SK-N-SH treated with all-trans-retinoic acid at 6 μM for 48 hours (cell line): Measurements from ENCODE around the gene GALNTL6.

Experiments used
- ATAC-seq: fragments of 200-7000 bp; cut with Tn5 transposase; 3 replicates; pipeline ENCODE4 v1.9.1; 2020; ENCODE audit warnings: mild to moderate bottlenecking, moderate library complexity
- ARNTL ChIP-seq: fragments of 450-650 bp; formaldehyde crosslinking; IDR thresholded peaks from 2 replicates; pipeline ENCODE4 v1.5.0; 2020; ENCODE audit warnings: low read depth, mild to moderate bottlenecking, moderate library complexity, borderline replicate concordance
- BACH2 ChIP-seq: fragments of 250-450 bp; sonication (Bioruptor Pico); IDR thresholded peaks from 2 replicates; pipeline ENCODE4 v1.9.0; 2021; ENCODE audit warnings: mild to moderate bottlenecking, borderline replicate concordance
- CREB5 ChIP-seq: fragments of 250-450 bp; sonication (Bioruptor Pico); IDR thresholded peaks from 2 replicates; pipeline ENCODE4 v1.5.1; 2020; ENCODE audit warnings: low read depth, mild to moderate bottlenecking, moderate library complexity
- CSDC2 ChIP-seq: fragments of 250-450 bp; sonication (Bioruptor Pico); IDR thresholded peaks from 2 replicates; pipeline ENCODE4 v1.5.0; 2020; ENCODE audit warnings: mild to moderate bottlenecking, moderate library complexity
- ESRRG ChIP-seq: fragments of 250-450 bp; sonication (Bioruptor Pico); IDR thresholded peaks from 2 replicates; pipeline ENCODE4 v1.6.1; 2021; ENCODE audit warnings: mild to moderate bottlenecking
- GLIS3 ChIP-seq: fragments of 250-450 bp; sonication (Bioruptor Pico); IDR thresholded peaks from 2 replicates; pipeline ENCODE4 v1.5.0; 2020; ENCODE audit warnings: mild to moderate bottlenecking, moderate library complexity
- ISL1 ChIP-seq: fragments of 250-450 bp; sonication (Bioruptor Pico); IDR thresholded peaks from 2 replicates; pipeline ENCODE4 v2.1.2; 2022; ENCODE audit warnings: mild to moderate bottlenecking, moderate library complexity
- OSR1 ChIP-seq: fragments of 250-450 bp; sonication (Bioruptor Pico); IDR thresholded peaks from 2 replicates; pipeline ENCODE4 v1.8.0; 2022; ENCODE audit warnings: moderate library complexity, mild to moderate bottlenecking, inconsistent platforms
- PATZ1 ChIP-seq: fragments of 250-450 bp; sonication (Bioruptor Pico); IDR thresholded peaks from 2 replicates; pipeline ENCODE4 v1.8.0; 2020; ENCODE audit warnings: mild to moderate bottlenecking, moderate library complexity, borderline replicate concordance
- PPARA ChIP-seq: fragments of 250-450 bp; sonication (Bioruptor Pico); IDR thresholded peaks from 2 replicates; pipeline ENCODE4 v1.5.0; 2020; ENCODE audit warnings: mild to moderate bottlenecking, borderline replicate concordance
- RARB ChIP-seq: fragments of 250-450 bp; sonication (Bioruptor Pico); IDR thresholded peaks from 2 replicates; pipeline ENCODE4 v1.8.0; 2021; ENCODE audit warnings: mild to moderate bottlenecking, moderate library complexity
- SNAI2 ChIP-seq: fragments of 250-450 bp; sonication (Bioruptor Pico); IDR thresholded peaks from 2 replicates; pipeline ENCODE4 v1.5.0; 2020; ENCODE audit warnings: mild to moderate bottlenecking, moderate library complexity
- TCF4 ChIP-seq: fragments of 250-450 bp; sonication (Bioruptor Pico); IDR thresholded peaks from 2 replicates; pipeline ENCODE4 v1.8.0; 2021; ENCODE audit warnings: mild to moderate bottlenecking, moderate library complexity, borderline replicate concordance
- TOX ChIP-seq: fragments of 250-450 bp; sonication (Bioruptor Pico); IDR thresholded peaks from 2 replicates; pipeline ENCODE4 v1.8.0; 2021; ENCODE audit warnings: mild to moderate bottlenecking, moderate library complexity, borderline replicate concordance
- ZC3H10 ChIP-seq: fragments of 250-450 bp; sonication (Bioruptor Pico); IDR thresholded peaks from 2 replicates; pipeline ENCODE4 v1.5.1; 2021; ENCODE audit warnings: mild to moderate bottlenecking, moderate library complexity
- ZFP3 ChIP-seq: fragments of 250-450 bp; sonication (Bioruptor Pico); IDR thresholded peaks from 2 replicates; pipeline ENCODE4 v1.5.0; 2020; ENCODE audit warnings: mild to moderate bottlenecking, moderate library complexity
- ZFP30 ChIP-seq: fragments of 450-650 bp; formaldehyde crosslinking; IDR thresholded peaks from 2 replicates; pipeline ENCODE4 v1.5.0; 2022; ENCODE audit warnings: mild to moderate bottlenecking, moderate library complexity
- ZNF565 ChIP-seq: fragments of 450-650 bp; formaldehyde crosslinking; conservative IDR thresholded peaks from 2 replicates; pipeline ENCODE4 v1.5.0; 2020; ENCODE audit warnings: low read depth, mild to moderate bottlenecking, moderate library complexity
- ZNF70 ChIP-seq: fragments of 450-650 bp; formaldehyde crosslinking; IDR thresholded peaks from 2 replicates; pipeline ENCODE4 v1.5.0; 2020; ENCODE audit warnings: mild to moderate bottlenecking, moderate library complexity
- ZNF8 ChIP-seq: fragments of 450-650 bp; formaldehyde crosslinking; IDR thresholded peaks from 2 replicates; pipeline ENCODE4 v1.5.0; 2020; ENCODE audit warnings: mild to moderate bottlenecking, moderate library complexity
- TF ChIP-seq, protein P1 (sequence below): fragments of 250-450 bp; sonication (Bioruptor Pico); IDR thresholded peaks from 2 replicates; pipeline ENCODE4 v1.5.1; 2021; ENCODE audit warnings: mild to moderate bottlenecking, moderate library complexity
- TF ChIP-seq, protein P2 (sequence below): fragments of 250-450 bp; sonication (Bioruptor Pico); IDR thresholded peaks from 2 replicates; pipeline ENCODE4 v1.5.0; 2020; ENCODE audit warnings: mild to moderate bottlenecking, moderate library complexity
- TF ChIP-seq, protein P3 (sequence below): fragments of 250-450 bp; sonication (Bioruptor Pico); IDR thresholded peaks from 2 replicates; pipeline ENCODE4 v1.8.0; 2021; ENCODE audit warnings: low read depth, mild to moderate bottlenecking, moderate library complexity, borderline replicate concordance

The GALNTL6 gene

GRCh38 chr4:172815499-172816164 lies 1002.4 kb downstream of the GALNTL6 start:
- ATAC-seq: no peak
- TF ChIP-seq OSR1 (CRISPR knock-in tag): no peak
- TF ChIP-seq PATZ1 (CRISPR knock-in tag): no peak
- TF ChIP-seq CSDC2 (CRISPR knock-in tag): no peak
- no peak for TF ChIP-seq ESRRG
- no peak for TF ChIP-seq TCF4 (CRISPR knock-in tag)
- TF ChIP-seq ZC3H10 (CRISPR knock-in tag): no peak
- TF ChIP-seq, protein P1, sequence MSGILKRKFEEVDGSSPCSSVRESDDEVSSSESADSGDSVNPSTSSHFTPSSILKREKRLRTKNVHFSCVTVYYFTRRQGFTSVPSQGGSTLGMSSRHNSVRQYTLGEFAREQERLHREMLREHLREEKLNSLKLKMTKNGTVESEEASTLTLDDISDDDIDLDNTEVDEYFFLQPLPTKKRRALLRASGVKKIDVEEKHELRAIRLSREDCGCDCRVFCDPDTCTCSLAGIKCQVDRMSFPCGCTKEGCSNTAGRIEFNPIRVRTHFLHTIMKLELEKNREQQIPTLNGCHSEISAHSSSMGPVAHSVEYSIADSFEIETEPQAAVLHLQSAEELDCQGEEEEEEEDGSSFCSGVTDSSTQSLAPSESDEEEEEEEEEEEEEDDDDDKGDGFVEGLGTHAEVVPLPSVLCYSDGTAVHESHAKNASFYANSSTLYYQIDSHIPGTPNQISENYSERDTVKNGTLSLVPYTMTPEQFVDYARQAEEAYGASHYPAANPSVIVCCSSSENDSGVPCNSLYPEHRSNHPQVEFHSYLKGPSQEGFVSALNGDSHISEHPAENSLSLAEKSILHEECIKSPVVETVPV (CRISPR knock-in tag): no peak
- no peak for TF ChIP-seq RARB
- TF ChIP-seq PPARA (CRISPR knock-in tag): no peak
- no peak for TF ChIP-seq ISL1 (CRISPR knock-in tag)
- TF ChIP-seq ZFP3 (CRISPR knock-in tag): no peak
- no peak for TF ChIP-seq ZFP30 (CRISPR knock-in tag)
- TF ChIP-seq, protein P2, sequence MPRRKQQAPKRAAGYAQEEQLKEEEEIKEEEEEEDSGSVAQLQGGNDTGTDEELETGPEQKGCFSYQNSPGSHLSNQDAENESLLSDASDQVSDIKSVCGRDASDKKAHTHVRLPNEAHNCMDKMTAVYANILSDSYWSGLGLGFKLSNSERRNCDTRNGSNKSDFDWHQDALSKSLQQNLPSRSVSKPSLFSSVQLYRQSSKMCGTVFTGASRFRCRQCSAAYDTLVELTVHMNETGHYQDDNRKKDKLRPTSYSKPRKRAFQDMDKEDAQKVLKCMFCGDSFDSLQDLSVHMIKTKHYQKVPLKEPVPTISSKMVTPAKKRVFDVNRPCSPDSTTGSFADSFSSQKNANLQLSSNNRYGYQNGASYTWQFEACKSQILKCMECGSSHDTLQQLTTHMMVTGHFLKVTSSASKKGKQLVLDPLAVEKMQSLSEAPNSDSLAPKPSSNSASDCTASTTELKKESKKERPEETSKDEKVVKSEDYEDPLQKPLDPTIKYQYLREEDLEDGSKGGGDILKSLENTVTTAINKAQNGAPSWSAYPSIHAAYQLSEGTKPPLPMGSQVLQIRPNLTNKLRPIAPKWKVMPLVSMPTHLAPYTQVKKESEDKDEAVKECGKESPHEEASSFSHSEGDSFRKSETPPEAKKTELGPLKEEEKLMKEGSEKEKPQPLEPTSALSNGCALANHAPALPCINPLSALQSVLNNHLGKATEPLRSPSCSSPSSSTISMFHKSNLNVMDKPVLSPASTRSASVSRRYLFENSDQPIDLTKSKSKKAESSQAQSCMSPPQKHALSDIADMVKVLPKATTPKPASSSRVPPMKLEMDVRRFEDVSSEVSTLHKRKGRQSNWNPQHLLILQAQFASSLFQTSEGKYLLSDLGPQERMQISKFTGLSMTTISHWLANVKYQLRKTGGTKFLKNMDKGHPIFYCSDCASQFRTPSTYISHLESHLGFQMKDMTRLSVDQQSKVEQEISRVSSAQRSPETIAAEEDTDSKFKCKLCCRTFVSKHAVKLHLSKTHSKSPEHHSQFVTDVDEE (CRISPR knock-in tag): no peak
- TF ChIP-seq TOX (CRISPR knock-in tag): no peak
- TF ChIP-seq BACH2 (CRISPR knock-in tag): no peak
- no peak for TF ChIP-seq ARNTL (CRISPR knock-in tag)
- TF ChIP-seq SNAI2 (CRISPR knock-in tag): no peak
- TF ChIP-seq GLIS3 (CRISPR knock-in tag): no peak
- no peak for TF ChIP-seq ZNF8 (CRISPR knock-in tag)

DNA sequence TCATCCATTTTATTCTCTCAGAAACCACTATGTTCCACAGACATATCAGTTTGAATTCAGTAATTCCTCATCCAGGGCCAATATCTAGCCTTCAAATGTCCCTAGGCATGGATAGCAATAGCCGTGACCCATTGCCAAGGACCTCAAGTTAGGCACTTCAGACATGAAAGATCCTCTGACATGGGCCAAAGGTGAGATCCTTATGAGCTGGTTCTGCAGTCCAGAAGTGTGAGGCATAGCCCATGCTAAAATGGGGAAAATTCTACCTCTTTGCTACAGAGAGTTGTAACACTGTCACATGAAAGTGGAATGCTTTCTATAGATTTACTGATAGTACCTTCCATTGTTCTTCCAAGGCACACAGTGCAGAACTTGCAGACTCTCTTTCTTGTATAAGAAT lies 1005.7 kb downstream of the GALNTL6 start:
- ATAC-seq: no peak
- TF ChIP-seq ZNF70 (CRISPR knock-in tag): no peak
- TF ChIP-seq PPARA (CRISPR knock-in tag): no peak
- TF ChIP-seq CREB5: no peak
- TF ChIP-seq GLIS3 (CRISPR knock-in tag): no peak
- no peak for TF ChIP-seq BACH2 (CRISPR knock-in tag)
- no peak for TF ChIP-seq ARNTL (CRISPR knock-in tag)
- no peak for TF ChIP-seq OSR1 (CRISPR knock-in tag)
- TF ChIP-seq, all 23 proteins: peak for 0

- TF ChIP-seq, protein P3, sequence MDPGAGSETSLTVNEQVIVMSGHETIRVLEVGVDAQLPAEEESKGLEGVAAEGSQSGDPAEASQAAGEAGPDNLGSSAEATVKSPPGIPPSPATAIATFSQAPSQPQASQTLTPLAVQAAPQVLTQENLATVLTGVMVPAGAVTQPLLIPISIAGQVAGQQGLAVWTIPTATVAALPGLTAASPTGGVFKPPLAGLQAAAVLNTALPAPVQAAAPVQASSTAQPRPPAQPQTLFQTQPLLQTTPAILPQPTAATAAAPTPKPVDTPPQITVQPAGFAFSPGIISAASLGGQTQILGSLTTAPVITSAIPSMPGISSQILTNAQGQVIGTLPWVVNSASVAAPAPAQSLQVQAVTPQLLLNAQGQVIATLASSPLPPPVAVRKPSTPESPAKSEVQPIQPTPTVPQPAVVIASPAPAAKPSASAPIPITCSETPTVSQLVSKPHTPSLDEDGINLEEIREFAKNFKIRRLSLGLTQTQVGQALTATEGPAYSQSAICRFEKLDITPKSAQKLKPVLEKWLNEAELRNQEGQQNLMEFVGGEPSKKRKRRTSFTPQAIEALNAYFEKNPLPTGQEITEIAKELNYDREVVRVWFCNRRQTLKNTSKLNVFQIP (CRISPR knock-in tag): no peak
- TF ChIP-seq, protein P2 (CRISPR knock-in tag): no peak
- TF ChIP-seq CSDC2 (CRISPR knock-in tag): no peak
- TF ChIP-seq OSR1 (CRISPR knock-in tag): no peak
- TF ChIP-seq ZNF565: no peak
- no peak for TF ChIP-seq ZNF8 (CRISPR knock-in tag)
- ATAC-seq: no peak
These were observed 1006.1 kb downstream of the GALNTL6 start for GRCh38 chr4:172819353-172819752.
